DMS 273 treated with DMSO at 0.1 percent for 48 hours (cell line): ENCODE measurements around the gene STK32C.

Experiments used
- DNase-seq: peaks from one replicate; lab custom pipeline; 2025; lab: John Stamatoyannopoulos, UW

Gene STK32C

GRCh38 chr10:132198068-132198370 is 109.7 kb downstream of the STK32C start:
- no peak for DNase-seq

GRCh38 chr10:132197271-132198067 is 110.3 kb downstream of the STK32C start:
- no peak for DNase-seq

DNA sequence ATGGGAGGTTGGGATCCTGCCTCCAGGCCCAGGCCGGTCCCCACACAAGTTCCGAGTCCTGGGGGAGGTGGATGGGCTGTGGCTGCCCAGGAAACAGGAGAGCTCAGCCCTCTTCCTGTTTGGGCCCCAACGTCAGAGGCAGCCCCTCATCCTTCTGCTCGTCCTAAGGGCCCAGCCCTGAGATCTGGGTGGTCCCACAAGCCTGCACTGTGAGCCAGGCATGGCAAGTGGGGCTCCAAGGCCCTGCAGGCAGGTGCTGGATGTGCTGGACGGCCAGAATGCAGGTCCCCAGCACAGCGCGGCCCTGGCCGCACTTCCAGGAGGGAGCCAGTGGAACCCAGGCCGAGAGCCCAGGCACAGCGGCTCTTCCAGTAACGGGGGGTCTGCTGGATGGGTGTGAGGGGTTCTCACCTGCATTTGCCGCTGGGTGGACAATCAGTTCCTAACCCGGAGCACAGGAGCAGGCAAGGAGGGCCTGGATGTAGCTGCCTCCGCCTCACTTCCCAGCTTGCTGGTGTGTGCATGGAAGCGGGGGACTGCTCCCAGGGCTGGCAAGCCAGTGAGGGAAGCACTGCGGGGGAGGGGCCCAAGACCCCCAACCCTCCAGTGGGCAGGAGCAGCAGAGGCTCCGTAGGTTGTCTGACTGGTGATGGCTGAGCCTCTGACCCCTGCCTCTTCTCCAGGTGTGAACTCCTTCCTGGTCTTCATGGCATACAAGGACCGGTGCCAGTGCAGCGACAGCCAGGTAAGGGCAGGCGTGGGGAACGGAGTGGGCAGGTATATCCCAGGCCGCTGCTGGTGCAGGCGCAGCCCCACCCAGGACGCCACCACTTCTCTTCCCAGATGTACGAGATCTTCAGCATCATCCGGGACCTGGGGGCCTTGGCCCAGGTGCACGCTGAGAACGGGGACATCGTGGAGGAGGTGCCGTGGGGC is 111.3 kb downstream of the STK32C start:
- DNase-seq, result no peak

DNA sequence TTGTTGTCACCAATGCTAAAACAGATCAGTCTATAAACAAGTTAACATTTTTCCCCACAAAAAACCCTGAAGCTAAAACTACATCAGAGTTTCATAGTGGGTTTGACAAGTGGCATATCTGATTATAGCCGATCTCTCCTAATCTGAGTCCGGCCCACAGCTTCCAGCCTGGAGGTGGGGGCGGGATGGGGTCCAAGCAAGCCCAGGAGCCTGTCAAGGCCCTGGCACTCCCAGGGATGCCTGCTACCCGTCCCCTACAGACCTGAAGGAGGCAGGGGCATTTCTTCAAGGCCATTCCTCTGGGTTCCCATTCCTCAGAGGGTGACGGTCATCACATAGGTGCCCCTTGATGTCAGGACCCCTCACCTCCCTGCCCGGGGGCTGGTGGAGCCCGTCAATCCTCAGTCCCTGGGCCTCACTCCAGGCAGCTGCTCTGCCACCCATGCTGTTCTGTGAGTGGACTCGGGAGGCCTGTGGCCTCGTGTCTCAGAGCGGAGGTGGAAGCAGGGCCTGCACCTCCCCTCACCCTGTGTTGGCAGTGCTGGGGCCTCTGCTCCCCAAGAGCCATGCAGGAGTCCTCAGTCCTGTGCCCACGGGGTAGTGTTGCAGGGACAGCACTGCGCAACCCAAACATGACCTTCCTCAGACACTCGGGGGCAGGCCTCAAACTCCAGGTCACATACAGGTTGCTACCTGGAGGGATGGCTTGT is 112.2 kb downstream of the STK32C start:
- no peak for DNase-seq

- no peak for DNase-seq
Measured at GRCh38 chr10:132194726-132195125, 113.0 kb downstream of the STK32C start.

GRCh38 chr10:132193907-132194552 is 113.7 kb downstream of the STK32C start:
- no peak for DNase-seq

GRCh38 chr10:132192991-132193665 is 114.6 kb downstream of the STK32C start:
- DNase-seq, result no peak

- no peak for DNase-seq
Measured at GRCh38 chr10:132192076-132192975, 115.4 kb downstream of the STK32C start.

GRCh38 chr10:132189810-132190422 is 117.8 kb downstream of the STK32C start:
- no peak for DNase-seq

GRCh38 chr10:132189016-132189415 is 118.7 kb downstream of the STK32C start:
- DNase-seq, result no peak

GRCh38 chr10:132188331-132188730 is 119.4 kb downstream of the STK32C start:
- no peak for DNase-seq

- DNase-seq, result no peak
Measured at GRCh38 chr10:132187430-132188138, 120.2 kb downstream of the STK32C start.

DNA sequence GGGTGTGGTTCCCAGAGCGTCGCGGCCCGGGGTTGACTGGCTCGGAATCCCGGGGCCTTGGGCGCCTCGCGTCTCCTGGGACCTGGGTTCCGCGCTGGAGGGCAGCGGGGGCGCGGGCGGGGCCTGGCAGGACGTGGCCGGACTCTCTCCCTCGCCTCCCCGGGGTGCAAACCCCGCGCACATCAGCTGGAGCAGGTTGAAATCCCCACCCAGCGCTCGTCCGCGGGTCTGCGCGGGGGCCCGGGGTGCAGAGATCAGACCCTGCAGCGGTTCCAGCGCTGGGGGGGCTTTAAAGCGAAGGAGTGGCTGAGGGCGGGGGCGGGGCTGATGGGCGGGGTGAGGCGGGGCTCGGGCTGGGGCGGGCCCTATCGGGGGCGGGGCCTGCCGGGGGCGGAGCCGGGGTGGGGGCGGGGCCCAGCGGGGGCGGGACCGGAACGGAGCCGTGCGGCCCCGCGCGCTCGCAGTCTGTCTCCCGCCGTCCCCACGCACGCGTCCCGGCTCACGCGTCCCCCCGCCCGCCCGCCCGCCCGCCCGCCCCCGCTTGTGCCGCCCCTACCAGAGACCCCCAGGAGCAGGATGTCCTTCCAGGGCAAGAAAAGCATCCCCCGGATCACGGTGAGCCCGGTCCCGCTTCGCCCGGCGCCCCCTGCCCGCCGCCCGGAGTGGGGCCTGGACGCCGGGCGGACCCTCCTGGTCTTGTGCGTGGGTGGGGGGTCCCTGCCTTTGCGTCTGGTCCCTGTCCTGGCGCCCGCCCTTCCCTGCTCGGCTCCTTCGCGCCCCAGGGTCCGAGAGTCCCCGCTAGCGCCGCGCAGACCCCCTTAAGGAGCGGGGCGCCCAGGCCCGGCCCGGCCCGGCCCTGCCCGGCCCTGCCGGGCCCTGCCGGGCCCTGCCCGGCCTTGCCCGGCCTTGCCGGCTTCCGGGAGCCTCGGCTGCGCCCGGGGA is 121.0 kb downstream of the STK32C start, which contains the start of gene DPYSL4:
Gene DPYSL4 (plus strand): TSS at position 461 of the 942 bp plus-strand sequence. CDS start 116 bp downstream, at position 577.
- DNase-seq, result no peak

GRCh38 chr10:132185601-132186487 is 121.9 kb downstream of the STK32C start:
- DNase-seq, result no peak

DNA sequence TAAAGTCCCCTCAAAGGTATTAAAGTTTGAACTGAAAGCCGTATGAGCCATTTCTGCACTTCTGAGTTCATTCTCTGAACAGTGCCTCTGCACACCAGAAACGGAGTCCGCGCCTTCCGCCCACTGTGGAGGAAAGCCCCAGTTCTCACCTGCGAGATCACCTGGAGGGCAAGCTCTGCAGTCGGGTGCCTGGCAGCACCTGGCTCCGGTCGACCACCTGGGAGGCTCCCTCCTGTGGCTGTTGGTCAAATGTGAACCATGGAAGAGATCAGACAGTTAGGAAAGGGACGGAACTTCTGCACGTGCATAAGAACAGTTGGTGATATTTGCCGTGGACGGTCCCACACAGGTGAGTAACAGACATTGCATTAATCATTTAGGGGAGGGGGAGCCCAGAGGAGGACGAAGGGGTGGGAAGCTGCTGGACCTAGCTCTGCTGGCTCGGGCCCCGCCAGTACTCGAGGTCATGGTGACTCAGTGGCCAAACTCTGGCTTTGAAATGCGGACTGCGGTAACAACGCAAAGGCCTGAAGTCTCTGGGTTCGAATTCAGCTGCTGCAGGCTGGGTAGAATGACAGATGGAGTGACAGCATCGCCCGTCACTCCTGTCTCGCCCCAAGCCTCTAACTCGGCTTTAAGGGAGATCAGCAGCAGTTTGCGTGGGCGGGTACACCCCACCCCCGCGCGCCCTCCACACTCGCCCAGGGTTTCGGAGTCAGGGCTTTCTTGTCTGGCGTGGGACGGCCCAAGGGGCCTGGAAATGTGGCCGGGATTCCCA is 122.7 kb downstream of the STK32C start:
- no peak for DNase-seq

GRCh38 chr10:132183046-132183445 is 124.7 kb downstream of the STK32C start:
- no peak for DNase-seq
